Measurements from ENCODE around the gene DNASE1L2.

DNASE1L2 gene

GRCh38 chr16:2205104-2205966 is 30.9 kb upstream of the DNASE1L2 start, which contains the start of gene MLST8 (continued):
- no peak for TF ChIP-seq MZF1 (tag by site-specific recombination; IDR thresholded peaks at IDR 0.05; ENCODE audit: borderline replicate concordance)
- TF ChIP-seq ZNF623 (tag by site-specific recombination; IDR thresholded peaks at IDR 0.05): no peak; the same call in 1 of the 2 replicates
- 0 out of 2 replicates have a peak, but pooled peaks have one; percentile 9 for TF ChIP-seq YY1 (tag by site-specific recombination; IDR thresholded peaks at IDR 0.05)
- peak; percentile 78; the same call in 1 of the 2 replicates for TF ChIP-seq ZNF660 (tag by site-specific recombination; IDR thresholded peaks at IDR 0.05)
- no peak for TF ChIP-seq REPIN1 (tag by site-specific recombination; IDR thresholded peaks at IDR 0.05; ENCODE audit: low read depth)
- no peak for TF ChIP-seq ZNF37A (tag by site-specific recombination; IDR thresholded peaks at IDR 0.05)
- no peak for TF ChIP-seq GFI1B (tag by site-specific recombination; IDR thresholded peaks at IDR 0.05)
- TF ChIP-seq ZBTB7A (tag by site-specific recombination; IDR thresholded peaks at IDR 0.05; ENCODE audit: low read depth): no peak; the same call in 1 of the 2 replicates
- no peak for TF ChIP-seq ZNF404 (tag by site-specific recombination; IDR thresholded peaks at IDR 0.05)
- TF ChIP-seq ZSCAN5A (tag by site-specific recombination; IDR thresholded peaks at IDR 0.05): peak; percentile 50; the same call in 1 of the 2 replicates
- no peak for TF ChIP-seq ZNF473 (tag by site-specific recombination; IDR thresholded peaks at IDR 0.05)
- TF ChIP-seq ZNF449 (tag by site-specific recombination; IDR thresholded peaks at IDR 0.05): no peak
- no peak for TF ChIP-seq GLI2 (tag by site-specific recombination; IDR thresholded peaks at IDR 0.05; ENCODE audit: borderline replicate concordance, low read depth)
- no peak for TF ChIP-seq ZNF791 (tag by site-specific recombination; IDR thresholded peaks at IDR 0.05)
- 0 out of 2 replicates have a peak, but pooled peaks have one; percentile 13 for TF ChIP-seq BCL11B (tag by site-specific recombination; IDR thresholded peaks at IDR 0.05; ENCODE audit: low read depth)
- TF ChIP-seq ZNF518A (tag by site-specific recombination; conservative IDR thresholded peaks at IDR 0.05; ENCODE audit: low read depth): peak; percentile 47; the same call in 1 of the 2 replicates
- TF ChIP-seq ZNF350 (tag by site-specific recombination; IDR thresholded peaks at IDR 0.05): no peak
- peak; percentile 76; the same call in 1 of the 2 replicates for TF ChIP-seq YY2 (tag by site-specific recombination; IDR thresholded peaks at IDR 0.05)
- TF ChIP-seq ZNF585B (tag by site-specific recombination; IDR thresholded peaks at IDR 0.05): no peak
- no peak for TF ChIP-seq REST (tag by site-specific recombination; IDR thresholded peaks at IDR 0.05)
- no peak for TF ChIP-seq ZNF658 (tag by site-specific recombination; IDR thresholded peaks at IDR 0.05)
- 0 out of 2 replicates have a peak, but pooled peaks have one; percentile 50 for TF ChIP-seq ZSCAN23 (tag by site-specific recombination; IDR thresholded peaks at IDR 0.05)
- no peak for TF ChIP-seq ZNF677 (tag by site-specific recombination; IDR thresholded peaks at IDR 0.05)
- no peak for TF ChIP-seq ZNF23 (tag by site-specific recombination; IDR thresholded peaks at IDR 0.05; ENCODE audit: borderline replicate concordance)
- peak; percentile 41; the same call in 1 of the 2 replicates for TF ChIP-seq PBX3 (CRISPR knock-in tag; IDR thresholded peaks at IDR 0.05)

Measured in HEK293 (cell line).